Neural cell (in vitro differentiated cells): Measurements from ENCODE around the gene AFF3.

Source experiments
- CTCF ChIP-seq: fragments of 450-650 bp; IDR thresholded peaks from 2 replicates; pipeline ENCODE4 v1.5.1; 2014; ENCODE audit warnings: antibody characterized with exemption, mild to moderate bottlenecking, moderate library complexity; ENCODE audit not compliant: poor library complexity, severe bottlenecking
- EP300 ChIP-seq: fragments of 450-650 bp; conservative IDR thresholded peaks from 2 replicates; pipeline ENCODE4 v1.6.1; 2014; ENCODE audit warnings: antibody characterized with exemption, mild to moderate bottlenecking, moderate library complexity; ENCODE audit not compliant: poor library complexity, severe bottlenecking
- EZH2 ChIP-seq: fragments of 200-600, 300-800 bp; shearing (Covaris generic), sonication (generic); IDR thresholded peaks from 2 replicates; pipeline ENCODE4 v1.6.1; 2014; ENCODE audit warnings: antibody characterized with exemption, low read length, borderline replicate concordance, mild to moderate bottlenecking; ENCODE audit not compliant: insufficient read depth, poor library complexity, severe bottlenecking

- TF ChIP-seq CTCF (no peak), EP300 (no peak), EZH2 (no peak)
Measured at GRCh38 chr2:100031604-100032003, 110.8 kb downstream of the AFF3 start.
